ENCODE measurements around the gene MPRIP. TPM values are rescaled to one million over a fixed set of nuclear protein-coding genes. Genes with fewer than 3 reads are reported as not detected.

Gene MPRIP
- total RNA-seq, 1 experiment from 2014 or later = 258 TPM

- DNase-seq (ENCODE audit: low read depth, low spot score) = no peak
- no peak overlapping the region for H3K4me3 ChIP-seq (replicated peaks in 1 of 2; ENCODE audit: low read depth in 1 of 2, low read length in 2 of 2)
- intact Hi-C loops (cut with micrococcal nuclease) = no loop called here
- H3K27me3 ChIP-seq (ENCODE audit: insufficient read depth, low read length) = no peaks in the 10 kb centered on the region
- H3K4me2 ChIP-seq (ENCODE audit: low read length) = no peak overlapping the region
- H3K27ac ChIP-seq (ENCODE audit: low read depth, low read length) = no peak overlapping the region
- ChIA-PET POLR2A (interaction anchor here (1.2 kb wide), 1 partner anchor 80 kb away, joined by 3 read pairs; no protein-coding TSS in a partner anchor), CTCF (no interaction called here), RAD21 (ENCODE audit: low non-redundant PET in 1 of 2, low total read pairs in 2 of 2, uncharacterized antibody in 2 of 2, unreplicated experiment in 2 of 2) (no interaction called here)
- TF ChIP-seq MAX (IDR thresholded peaks at IDR 0.05) (0 out of 2 replicates have a peak, but pooled peaks have one; percentile 7), POLR2A (IDR thresholded peaks at IDR 0.05; ENCODE audit: borderline replicate concordance, extremely low read depth, insufficient read depth, insufficient read length) (no peak)
- no TSS peak for BruUV-seq (replicated peaks)
- no peaks in the 10 kb centered on the region for H3K9me3 ChIP-seq (ENCODE audit: control insufficient read depth in 1 of 2, insufficient read depth in 1 of 2, low read depth in 1 of 2, low read length in 2 of 2)
- ATAC-seq = peak; percentile 47
- H4K20me1 ChIP-seq (ENCODE audit: insufficient read depth) = no peaks in the 10 kb centered on the region; the same call in 1 of the 2 replicates
- H3K4me1 ChIP-seq (ENCODE audit: control insufficient read depth in 1 of 2, insufficient read depth in 2 of 2, low read length in 2 of 2) = peaks cover 15 to 37% of the 10 kb centered on the region in 2 experiments
- no peaks in the 10 kb centered on the region for H3K9me2 ChIP-seq (ENCODE audit: insufficient read depth)
- H2AFZ ChIP-seq (ENCODE audit: low read depth, low read length, poor library complexity, severe bottlenecking) = no peak overlapping the region
- peaks cover 0 to 3% of the 10 kb centered on the region in 2 experiments; a peak in 1 of 4 replicates for H3K36me3 ChIP-seq (ENCODE audit: control insufficient read depth in 1 of 2, insufficient read depth in 2 of 2, low read length in 2 of 2)
- H3K9ac ChIP-seq (ENCODE audit: low read length) = peak overlapping the region; percentile 12; the same call in 1 of the 2 replicates
- peaks cover 95% of the 10 kb centered on the region for H3K79me2 ChIP-seq (ENCODE audit: insufficient read depth, low read length)
Measured at GRCh38 chr17:17108451-17109049, 66.3 kb downstream of the MPRIP start.

GRCh38 chr17:17109256-17109655, 67.0 kb downstream of the MPRIP start:
- ATAC-seq = no peak
- no peak for DNase-seq (ENCODE audit: low read depth, low spot score)
- TF ChIP-seq ZBTB33 (IDR thresholded peaks at IDR 0.05; ENCODE audit: extremely low read depth, insufficient replicate concordance, low read length) = no peak
- TF ChIP-seq REST (IDR thresholded peaks at IDR 0.05; ENCODE audit: low read depth) = no peak
- no peak for TF ChIP-seq EZH2phosphoT487 (IDR thresholded peaks at IDR 0.05; ENCODE audit: borderline replicate concordance)
- no peak for TF ChIP-seq CEBPB (IDR thresholded peaks at IDR 0.05; ENCODE audit: low read depth)
- no peak for TF ChIP-seq JUND (IDR thresholded peaks at IDR 0.05)
- TF ChIP-seq POLR2AphosphoS5 (IDR thresholded peaks at IDR 0.05; ENCODE audit: low read depth, low read length) = no peak
- TF ChIP-seq ELF1 (IDR thresholded peaks at IDR 0.05; ENCODE audit: borderline replicate concordance, low read depth) = no peak
- TF ChIP-seq MAX (IDR thresholded peaks at IDR 0.05) = no peak
- no peak for TF ChIP-seq SIN3A (IDR thresholded peaks at IDR 0.05; ENCODE audit: low read depth)
- TF ChIP-seq POLR2A (IDR thresholded peaks at IDR 0.05; ENCODE audit: borderline replicate concordance, extremely low read depth, insufficient read depth, insufficient read length) = no peak
- no peak for TF ChIP-seq ATF3 (IDR thresholded peaks at IDR 0.05)
- TF ChIP-seq RAD21 (IDR thresholded peaks at IDR 0.05; ENCODE audit: low read depth) = no peak
- TF ChIP-seq ZFX (IDR thresholded peaks at IDR 0.05) = no peak
- TF ChIP-seq SP1 (IDR thresholded peaks at IDR 0.05; ENCODE audit: low read depth) = no peak

More at GRCh38 chr17:17109256-17109655, 67.0 kb downstream of the MPRIP start:
- H3K27ac ChIP-seq (ENCODE audit: low read depth, low read length) = no peak overlapping the region
- peaks cover 4% of the 10 kb centered on the region; the same call in 1 of the 2 replicates for H4K20me1 ChIP-seq (ENCODE audit: insufficient read depth)
- H3K36me3 ChIP-seq (ENCODE audit: control insufficient read depth in 1 of 2, insufficient read depth in 2 of 2, low read length in 2 of 2) = peaks cover 0 to 3% of the 10 kb centered on the region in 2 experiments; a peak in 1 of 4 replicates
- no TSS peak for BruUV-seq (replicated peaks)
- peaks cover 96% of the 10 kb centered on the region for H3K79me2 ChIP-seq (ENCODE audit: insufficient read depth, low read length)
- no peak overlapping the region for H3K4me2 ChIP-seq (ENCODE audit: low read length)
- no peaks in the 10 kb centered on the region for H3K9me3 ChIP-seq (ENCODE audit: control insufficient read depth in 1 of 2, insufficient read depth in 1 of 2, low read depth in 1 of 2, low read length in 2 of 2)
- H3K27me3 ChIP-seq (ENCODE audit: insufficient read depth, low read length) = no peaks in the 10 kb centered on the region
- H3K4me3 ChIP-seq (replicated peaks in 1 of 2; ENCODE audit: low read depth in 1 of 2, low read length in 2 of 2) = no peak overlapping the region
- no peak overlapping the region for H2AFZ ChIP-seq (ENCODE audit: low read depth, low read length, poor library complexity, severe bottlenecking)
- H3K9me2 ChIP-seq (ENCODE audit: insufficient read depth) = no peaks in the 10 kb centered on the region
- intact Hi-C loops (cut with micrococcal nuclease) = no loop called here
- H3K4me1 ChIP-seq (ENCODE audit: control insufficient read depth in 1 of 2, insufficient read depth in 2 of 2, low read length in 2 of 2) = peaks cover 15 to 37% of the 10 kb centered on the region in 2 experiments
- H3K9ac ChIP-seq (ENCODE audit: low read length) = no peak overlapping the region
- ChIA-PET POLR2A (interaction anchor here (1.2 kb wide), 1 partner anchor 81 kb away, joined by 3 read pairs; no protein-coding TSS in a partner anchor), CTCF (no interaction called here), RAD21 (ENCODE audit: low non-redundant PET in 1 of 2, low total read pairs in 2 of 2, uncharacterized antibody in 2 of 2, unreplicated experiment in 2 of 2) (no interaction called here)
